RWPE1 (cell line): ENCODE measurements around the gene OR10G6.
"Not testable (repeated sequence)": the region's sequence is repeated elsewhere in the genome, so short reads cannot be mapped to it uniquely, and the experiment has no call there.

Experiments
- CTCF ChIA-PET: fragments of 350-600 bp; sonication (Branson Sonifier 250); formaldehyde crosslinking; extraction: SDS; loops from one replicate; lab custom pipeline; 2021; lab: Yijun Ruan, JAX
- POLR2A ChIA-PET: fragments of 400-600 bp; formaldehyde crosslinking; extraction: SDS; loops from one replicate; lab custom pipeline; 2020; ENCODE audit warnings: antibody characterized with exemption; ENCODE audit not compliant: low non-redundant PET; lab: Yijun Ruan, JAX
- DNase-seq: peaks from one replicate; pipeline ENCODE4 v3.0.0; 2012; ENCODE audit warnings: low spot score
- H3K27ac ChIP-seq: fragments of 450-650 bp; 2 replicates; pipeline ENCODE4 v1.5.1; 2017
- TF ChIP-seq, protein P1 (sequence below): fragments of 450-650 bp; conservative IDR thresholded peaks from 2 replicates; pipeline ENCODE4 v1.5.1; 2017; ENCODE audit warnings: low read depth, mild to moderate bottlenecking

OR10G6 gene

GRCh38 chr11:123995119-123995518, at the start of gene OR10G6:
Gene OR10G6 (minus strand): TSS chr11:123995161. CDS start chr11:123995161, 0 bp downstream.
- CTCF ChIA-PET: no interaction called here
- TF ChIP-seq, protein P1, sequence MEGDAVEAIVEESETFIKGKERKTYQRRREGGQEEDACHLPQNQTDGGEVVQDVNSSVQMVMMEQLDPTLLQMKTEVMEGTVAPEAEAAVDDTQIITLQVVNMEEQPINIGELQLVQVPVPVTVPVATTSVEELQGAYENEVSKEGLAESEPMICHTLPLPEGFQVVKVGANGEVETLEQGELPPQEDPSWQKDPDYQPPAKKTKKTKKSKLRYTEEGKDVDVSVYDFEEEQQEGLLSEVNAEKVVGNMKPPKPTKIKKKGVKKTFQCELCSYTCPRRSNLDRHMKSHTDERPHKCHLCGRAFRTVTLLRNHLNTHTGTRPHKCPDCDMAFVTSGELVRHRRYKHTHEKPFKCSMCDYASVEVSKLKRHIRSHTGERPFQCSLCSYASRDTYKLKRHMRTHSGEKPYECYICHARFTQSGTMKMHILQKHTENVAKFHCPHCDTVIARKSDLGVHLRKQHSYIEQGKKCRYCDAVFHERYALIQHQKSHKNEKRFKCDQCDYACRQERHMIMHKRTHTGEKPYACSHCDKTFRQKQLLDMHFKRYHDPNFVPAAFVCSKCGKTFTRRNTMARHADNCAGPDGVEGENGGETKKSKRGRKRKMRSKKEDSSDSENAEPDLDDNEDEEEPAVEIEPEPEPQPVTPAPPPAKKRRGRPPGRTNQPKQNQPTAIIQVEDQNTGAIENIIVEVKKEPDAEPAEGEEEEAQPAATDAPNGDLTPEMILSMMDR: no peak
- DNase-seq: no peak
- no peak within 1 kb of the TSS for H3K27ac ChIP-seq
- POLR2A ChIA-PET: no interaction called here

DNA sequence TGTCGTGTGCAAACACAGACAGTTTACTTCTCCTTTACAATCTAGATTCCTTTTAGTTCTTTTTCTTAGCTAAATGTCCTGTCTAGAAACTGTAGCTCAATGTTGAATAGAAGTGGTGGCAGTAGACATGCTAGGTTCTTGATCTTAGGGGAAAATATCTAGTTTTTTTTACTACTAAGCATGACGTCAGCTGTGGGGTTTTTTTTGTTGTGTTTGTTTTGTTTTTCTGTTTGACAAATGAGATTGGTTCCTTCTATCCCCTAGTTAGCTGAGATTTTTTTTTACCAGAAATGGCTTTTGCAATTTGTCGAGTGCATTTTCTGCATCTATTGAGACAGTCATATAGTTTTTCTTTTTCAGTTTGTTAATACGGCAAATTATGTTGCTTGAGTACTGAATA, 48.5 kb upstream of the OR10G6 start:
- no peak for DNase-seq
- TF ChIP-seq, protein P1: no peak
- CTCF ChIA-PET: no interaction called here
- POLR2A ChIA-PET: no interaction called here
- H3K27ac ChIP-seq: no peak overlapping the region

GRCh38 chr11:124041254-124041653, 46.3 kb upstream of the OR10G6 start, which contains the start of gene OR10G7:
Gene OR10G7 (minus strand): TSS chr11:124041325. CDS start chr11:124039001, 2,324 bp downstream.
- ChIA-PET POLR2A (no interaction called here), CTCF (no interaction called here)
- TF ChIP-seq, protein P1: no peak
- DNase-seq: no peak
- no peak within 1 kb of the TSS for H3K27ac ChIP-seq

- POLR2A ChIA-PET: no interaction called here
- CTCF ChIA-PET: no interaction called here
These were observed 44.6 kb upstream of the OR10G6 start for GRCh38 chr11:124039557-124039956.

GRCh38 chr11:124036666-124037065, 41.7 kb upstream of the OR10G6 start:
- ChIA-PET CTCF (interaction anchor here (0.6 kb wide), 1 partner anchor 125 kb away, joined by 3 read pairs; no protein-coding TSS in a partner anchor), POLR2A (no interaction called here)
- DNase-seq: no peak
- H3K27ac ChIP-seq: no peak overlapping the region
- TF ChIP-seq, protein P1: no peak

More at GRCh38 chr11:124039557-124039956, 44.6 kb upstream of the OR10G6 start:
- H3K27ac ChIP-seq: no peak overlapping the region
- no peak for DNase-seq
- TF ChIP-seq, protein P1: no peak

GRCh38 chr11:124026498-124026897, 31.5 kb upstream of the OR10G6 start, which contains the start of gene OR10G8:
Gene OR10G8 (plus strand): TSS chr11:124026798. CDS start chr11:124029623, 2,825 bp downstream.
- CTCF ChIA-PET: no interaction called here
- POLR2A ChIA-PET: no interaction called here
- TF ChIP-seq, protein P1: no peak
- DNase-seq: no peak
- H3K27ac ChIP-seq: no peak within 1 kb of the TSS

GRCh38 chr11:124015837-124016236, 20.9 kb upstream of the OR10G6 start:
- CTCF ChIA-PET, H3K27ac ChIP-seq, DNase-seq, POLR2A ChIA-PET: not testable (repeated sequence)
